T1000 (cell line): ENCODE measurements around the gene GADD45B.
"Not testable (repeated sequence)": the region's sequence is repeated elsewhere in the genome, so short reads cannot be mapped to it uniquely, and the experiment has no call there.

ENCODE experiments used
- DNase-seq: peaks from one replicate; lab custom pipeline; 2025; ENCODE audit warnings: mixed read lengths; lab: John Stamatoyannopoulos, UW

The GADD45B gene

GRCh38 chr19:2488405-2488941 is 12.5 kb downstream of the GADD45B start:
- DNase-seq: no peak

GRCh38 chr19:2488942-2489731 is 13.2 kb downstream of the GADD45B start:
- DNase-seq: no peak

GRCh38 chr19:2490659-2491058 is 14.7 kb downstream of the GADD45B start:
- no peak for DNase-seq

GRCh38 chr19:2491130-2491801 is 15.3 kb downstream of the GADD45B start:
- peak; percentile 66 for DNase-seq

GRCh38 chr19:2492870-2493269 is 16.9 kb downstream of the GADD45B start:
- DNase-seq: no peak

- not testable (repeated sequence) for DNase-seq
Observed at GRCh38 chr19:2493448-2493847, 17.5 kb downstream of the GADD45B start.

GRCh38 chr19:2494084-2494446 is 18.1 kb downstream of the GADD45B start:
- DNase-seq: no peak

GRCh38 chr19:2494447-2495129 is 18.7 kb downstream of the GADD45B start:
- DNase-seq: peak; percentile 42

GRCh38 chr19:2495130-2495641 is 19.3 kb downstream of the GADD45B start:
- no peak for DNase-seq

GRCh38 chr19:2495651-2496316 is 19.9 kb downstream of the GADD45B start:
- DNase-seq: no peak

GRCh38 chr19:2497186-2497585 is 21.3 kb downstream of the GADD45B start:
- DNase-seq: no peak

- no peak for DNase-seq
Observed at GRCh38 chr19:2500156-2500555, 24.2 kb downstream of the GADD45B start.

- no peak for DNase-seq
Observed at GRCh38 chr19:2500841-2501261, 24.9 kb downstream of the GADD45B start.

GRCh38 chr19:2503521-2504109 is 27.7 kb downstream of the GADD45B start:
- no peak for DNase-seq

GRCh38 chr19:2506656-2507055 is 30.7 kb downstream of the GADD45B start:
- not testable (repeated sequence) for DNase-seq

- DNase-seq: no peak
Observed at GRCh38 chr19:2507109-2507508, 31.2 kb downstream of the GADD45B start.

GRCh38 chr19:2509096-2509495 is 33.2 kb downstream of the GADD45B start:
- no peak for DNase-seq

GRCh38 chr19:2511570-2511969 is 35.6 kb downstream of the GADD45B start:
- no peak for DNase-seq

GRCh38 chr19:2511991-2512390 is 36.1 kb downstream of the GADD45B start:
- DNase-seq: no peak

- no peak for DNase-seq
Observed at GRCh38 chr19:2512523-2513431, 36.9 kb downstream of the GADD45B start.
